Gastrocnemius medialis (tissue), 4 donors: Measurements from ENCODE around the gene GIPC1.

Source experiments
- POLR2A ChIP-seq, 2 donors: fragments of 450-650 bp; IDR thresholded peaks; one replicate each; pipeline ENCODE4 v1.6.1; 2017; ENCODE audit warnings: antibody characterized with exemption in 2 of 2, mild to moderate bottlenecking in 2 of 2, moderate library complexity in 2 of 2
- TF ChIP-seq, protein P1 (sequence below), 5 experiments: fragments of 450-650 bp in 3 of 5; fragments of 200-600 bp in 2 of 5; sonication (generic) in 2 of 5; IDR thresholded peaks in 4 of 5; conservative IDR thresholded peaks in 1 of 5; 1 replicate in 4 of 5; 2 replicates in 1 of 5; pipeline ENCODE4 v1.5.1; 2016 to 2019; ENCODE audit warnings: antibody characterized with exemption in 5 of 5, mild to moderate bottlenecking in 3 of 5, moderate library complexity in 3 of 5

- TF ChIP-seq POLR2A (IDR thresholded peaks at IDR 0.05): no peak
- TF ChIP-seq, protein P1, sequence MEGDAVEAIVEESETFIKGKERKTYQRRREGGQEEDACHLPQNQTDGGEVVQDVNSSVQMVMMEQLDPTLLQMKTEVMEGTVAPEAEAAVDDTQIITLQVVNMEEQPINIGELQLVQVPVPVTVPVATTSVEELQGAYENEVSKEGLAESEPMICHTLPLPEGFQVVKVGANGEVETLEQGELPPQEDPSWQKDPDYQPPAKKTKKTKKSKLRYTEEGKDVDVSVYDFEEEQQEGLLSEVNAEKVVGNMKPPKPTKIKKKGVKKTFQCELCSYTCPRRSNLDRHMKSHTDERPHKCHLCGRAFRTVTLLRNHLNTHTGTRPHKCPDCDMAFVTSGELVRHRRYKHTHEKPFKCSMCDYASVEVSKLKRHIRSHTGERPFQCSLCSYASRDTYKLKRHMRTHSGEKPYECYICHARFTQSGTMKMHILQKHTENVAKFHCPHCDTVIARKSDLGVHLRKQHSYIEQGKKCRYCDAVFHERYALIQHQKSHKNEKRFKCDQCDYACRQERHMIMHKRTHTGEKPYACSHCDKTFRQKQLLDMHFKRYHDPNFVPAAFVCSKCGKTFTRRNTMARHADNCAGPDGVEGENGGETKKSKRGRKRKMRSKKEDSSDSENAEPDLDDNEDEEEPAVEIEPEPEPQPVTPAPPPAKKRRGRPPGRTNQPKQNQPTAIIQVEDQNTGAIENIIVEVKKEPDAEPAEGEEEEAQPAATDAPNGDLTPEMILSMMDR (IDR thresholded peaks at IDR 0.05 in 4 of 5, conservative IDR thresholded peaks at IDR 0.05 in 1 of 5): no peak
These were observed 21.0 kb upstream of the GIPC1 start for GRCh38 chr19:14516746-14517438.
